ENCODE results near the gene ATAD5.
"Not testable (repeated sequence)": the region's sequence is repeated elsewhere in the genome, so short reads cannot be mapped to it uniquely, and the experiment has no call there.

The ATAD5 gene

GRCh38 chr17:30831663-30832437, at the start of gene ATAD5:
ATAD5 (plus strand) TSS chr17:30831966; CDS start chr17:30832348, 382 bp downstream.
- peak; percentile 83 for DNase-seq

GRCh38 chr17:30782206-30782605, 49.6 kb upstream of the ATAD5 start:
- no peak for DNase-seq

DNA sequence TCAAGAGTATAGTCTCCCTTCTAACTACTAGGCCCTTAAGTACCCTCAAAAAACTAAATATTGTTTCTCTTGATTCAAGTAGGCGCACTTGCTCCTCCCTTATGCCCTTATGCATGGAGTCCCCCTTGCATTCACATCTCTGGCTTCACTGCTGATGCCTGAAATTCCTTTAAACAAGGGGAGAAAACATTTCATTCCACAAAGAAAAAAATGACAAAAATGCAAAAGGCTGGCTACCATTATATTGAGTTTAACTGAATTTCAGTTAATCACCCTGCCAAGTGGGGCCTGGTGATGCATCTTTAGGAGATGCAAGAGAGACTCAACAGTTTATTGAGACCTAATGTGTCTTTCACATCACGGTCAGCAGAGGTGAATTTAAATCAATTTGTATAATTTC, 42.8 kb upstream of the ATAD5 start:
- no peak for DNase-seq

DNA sequence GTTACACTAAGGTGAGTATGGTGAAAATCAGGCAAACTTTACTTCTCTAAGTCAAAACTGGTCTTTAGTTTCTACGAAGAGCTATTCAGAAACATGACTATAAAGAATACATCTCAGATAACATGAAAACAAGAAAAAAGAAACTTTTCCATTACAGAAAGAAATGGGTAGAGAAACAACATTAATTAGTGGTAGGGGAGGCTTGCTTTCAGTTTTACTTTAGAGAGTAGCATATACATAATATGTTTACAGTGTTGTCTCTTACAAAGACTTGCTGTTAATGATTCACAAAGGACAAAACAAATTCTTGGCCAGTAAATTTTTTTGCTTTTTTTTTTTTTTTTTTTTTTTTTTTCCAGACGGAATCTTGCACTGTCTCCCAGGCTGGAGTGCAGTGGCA, 41.5 kb upstream of the ATAD5 start:
- no peak for DNase-seq

- DNase-seq, result no peak
Observed at GRCh38 chr17:30793282-30793977, 38.3 kb upstream of the ATAD5 start.

GRCh38 chr17:30794372-30794771, 37.4 kb upstream of the ATAD5 start:
- DNase-seq, result no peak

DNA sequence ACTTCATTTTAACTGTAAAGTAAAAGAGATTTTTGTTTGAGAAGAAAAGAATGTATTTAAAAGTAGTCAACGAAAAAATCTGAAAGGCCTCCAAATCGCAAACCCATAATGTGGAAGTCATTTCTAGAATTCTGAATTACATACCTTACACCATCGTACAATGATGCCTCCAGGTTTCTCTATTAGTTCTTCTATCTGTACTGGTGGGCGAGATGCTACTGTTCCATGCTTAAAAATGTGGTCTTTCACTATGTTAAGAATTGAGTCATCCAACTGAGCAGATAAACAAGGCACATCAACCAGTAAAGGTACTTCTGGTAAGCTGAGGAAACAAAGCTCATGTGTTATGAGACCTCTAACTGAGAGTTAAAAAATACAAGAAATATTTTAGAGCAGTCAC, 35.8 kb upstream of the ATAD5 start:
- DNase-seq, result no peak

DNA sequence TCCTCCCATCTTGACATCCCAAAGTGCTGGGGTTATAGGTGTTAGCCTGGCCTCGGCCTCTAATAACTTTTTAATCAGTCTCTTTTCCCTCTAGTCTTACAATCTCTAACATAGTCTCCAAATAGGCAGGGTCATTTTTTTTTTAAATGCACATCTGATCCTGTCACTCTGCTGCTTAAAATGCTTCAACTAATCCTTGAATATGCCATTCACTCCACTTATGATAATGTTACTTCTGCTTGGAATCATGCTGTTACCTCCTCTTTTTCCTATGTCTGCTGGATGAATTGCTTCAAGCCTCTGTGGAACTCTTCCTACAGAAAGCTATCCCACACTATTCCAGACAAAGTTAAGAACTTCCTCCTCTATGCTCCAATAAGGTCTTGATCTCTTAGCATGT, 30.1 kb upstream of the ATAD5 start:
- DNase-seq, result no peak

DNA sequence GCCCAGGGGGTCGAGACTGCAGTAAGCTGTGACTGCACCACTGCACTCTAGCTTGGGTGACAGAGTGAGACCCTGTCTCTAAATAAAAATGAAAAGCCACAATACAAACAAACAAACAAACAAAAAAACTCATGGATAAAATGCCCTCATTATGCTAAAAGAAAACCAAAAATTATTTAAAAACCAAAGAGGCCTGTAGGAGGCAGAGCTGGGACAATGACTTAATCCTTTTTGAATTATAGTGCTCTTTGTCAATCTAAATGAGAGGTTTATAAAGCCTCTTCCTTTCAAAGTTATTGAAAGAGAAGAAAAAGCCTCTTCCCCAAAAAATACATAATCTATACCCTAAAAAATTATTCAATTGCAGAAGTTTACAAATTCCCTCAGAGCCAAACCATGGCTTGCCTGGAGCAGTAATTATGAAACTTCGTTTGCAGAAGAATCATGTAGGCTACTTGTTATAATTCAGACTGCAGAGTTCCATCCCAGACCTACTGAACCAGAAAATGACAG, 25.8 kb upstream of the ATAD5 start:
- no peak for DNase-seq

DNA sequence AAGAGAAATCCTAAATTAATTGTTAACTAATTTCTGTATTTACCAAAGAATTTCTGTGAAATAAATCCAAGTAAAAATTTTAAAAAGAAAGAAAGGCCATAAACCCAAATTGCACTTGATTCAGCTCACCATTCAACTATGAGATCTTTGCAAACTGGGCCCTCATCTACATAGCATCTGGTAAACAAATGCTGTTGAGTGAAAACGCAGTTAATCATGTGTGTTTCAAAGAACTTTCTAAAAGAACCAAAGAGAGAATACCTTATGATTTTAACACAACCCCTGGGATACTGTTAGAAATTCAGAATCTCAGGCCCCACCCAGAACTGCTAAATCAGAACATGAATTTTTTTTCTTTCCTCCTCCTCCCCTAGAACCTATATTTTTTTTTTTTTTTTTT, 23.9 kb upstream of the ATAD5 start:
- no peak for DNase-seq

GRCh38 chr17:30808785-30809286, 22.9 kb upstream of the ATAD5 start:
- peak; percentile 63 for DNase-seq

DNA sequence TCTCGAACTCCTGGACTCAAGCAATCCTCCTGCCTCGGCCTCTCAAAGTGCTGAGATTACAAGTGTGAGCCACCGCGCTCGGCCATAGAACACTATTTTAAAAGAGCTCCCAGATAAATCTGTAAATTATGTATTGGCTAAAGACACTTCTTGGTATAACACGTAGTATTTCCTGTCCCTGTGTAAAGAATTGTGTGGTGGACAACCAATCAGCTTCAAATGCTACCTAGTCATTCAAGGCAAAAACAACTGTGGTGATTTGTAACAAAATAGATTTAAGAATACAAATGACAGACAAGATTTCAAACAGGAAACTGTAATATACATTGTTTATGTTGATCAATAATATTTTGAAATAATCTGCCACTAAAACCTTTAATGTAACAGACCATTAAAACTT, 21.9 kb upstream of the ATAD5 start:
- DNase-seq, result no peak

DNA sequence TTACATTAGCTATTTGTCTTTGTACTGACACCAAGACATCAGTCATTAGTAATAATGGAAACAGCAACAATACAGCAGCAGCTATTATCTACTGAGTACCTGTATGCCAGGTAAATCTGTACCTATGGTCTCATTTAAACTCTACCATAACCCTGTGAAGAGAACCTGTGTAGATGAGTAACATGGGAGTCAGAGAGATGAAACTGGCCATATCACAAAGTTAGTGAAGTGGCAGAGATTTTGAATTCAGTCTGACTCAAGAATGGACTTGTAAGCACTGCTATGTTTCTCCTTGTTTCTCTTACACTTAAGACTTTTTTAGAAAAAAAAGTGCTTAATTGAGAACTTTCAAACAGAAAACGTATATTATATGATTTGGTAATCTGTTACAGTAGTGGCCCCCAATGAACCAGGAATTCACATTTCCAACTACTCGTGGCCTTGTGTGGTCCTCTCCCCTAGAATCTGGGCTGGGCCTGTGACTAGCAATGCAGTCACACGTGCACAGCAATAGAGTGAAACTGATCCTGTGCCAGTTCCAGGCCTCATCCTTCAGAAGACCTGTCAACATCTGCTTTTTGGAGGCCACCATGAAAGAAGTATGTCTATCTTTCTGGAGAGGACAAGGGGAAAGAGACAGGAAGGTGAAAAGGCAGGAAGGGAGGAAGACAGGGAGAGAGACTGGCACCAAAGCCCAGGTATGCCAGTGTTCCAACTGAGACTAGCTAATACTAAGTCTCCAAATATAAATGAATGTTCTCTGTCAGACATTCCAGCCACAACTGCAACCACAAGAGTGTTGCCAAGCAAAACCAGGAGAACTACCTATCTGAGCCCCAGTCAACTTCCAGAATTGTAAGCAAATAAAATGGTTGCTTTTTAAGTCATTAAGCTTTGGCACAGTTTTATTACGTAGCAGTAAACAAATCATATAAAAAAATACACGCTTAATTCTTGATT, 19.3 kb upstream of the ATAD5 start:
- no peak for DNase-seq

DNA sequence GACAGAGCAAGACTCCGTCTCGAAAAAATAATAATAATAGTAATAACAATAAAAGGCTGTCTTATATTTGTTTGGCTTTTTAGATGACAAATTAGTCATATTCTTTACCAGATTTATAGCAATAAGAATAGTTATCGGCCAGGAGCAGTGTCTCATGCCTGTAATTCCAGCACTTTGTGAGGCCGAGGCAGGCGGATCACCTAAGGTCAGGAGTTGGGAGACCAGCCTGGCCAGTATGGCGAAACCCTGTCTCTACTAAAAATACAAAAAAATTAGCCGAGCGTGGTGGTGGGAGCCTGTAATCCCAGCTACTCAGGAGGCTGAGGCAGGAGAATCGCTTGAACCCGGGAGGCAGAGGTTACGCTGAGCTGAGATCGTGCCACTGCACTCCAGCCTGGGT, 17.5 kb upstream of the ATAD5 start:
- DNase-seq, result not testable (repeated sequence)

- DNase-seq, result peak; percentile 30
Observed at GRCh38 chr17:30814860-30815259, 16.9 kb upstream of the ATAD5 start.

- no peak for DNase-seq
Observed at GRCh38 chr17:30816165-30816564, 15.6 kb upstream of the ATAD5 start.

DNA sequence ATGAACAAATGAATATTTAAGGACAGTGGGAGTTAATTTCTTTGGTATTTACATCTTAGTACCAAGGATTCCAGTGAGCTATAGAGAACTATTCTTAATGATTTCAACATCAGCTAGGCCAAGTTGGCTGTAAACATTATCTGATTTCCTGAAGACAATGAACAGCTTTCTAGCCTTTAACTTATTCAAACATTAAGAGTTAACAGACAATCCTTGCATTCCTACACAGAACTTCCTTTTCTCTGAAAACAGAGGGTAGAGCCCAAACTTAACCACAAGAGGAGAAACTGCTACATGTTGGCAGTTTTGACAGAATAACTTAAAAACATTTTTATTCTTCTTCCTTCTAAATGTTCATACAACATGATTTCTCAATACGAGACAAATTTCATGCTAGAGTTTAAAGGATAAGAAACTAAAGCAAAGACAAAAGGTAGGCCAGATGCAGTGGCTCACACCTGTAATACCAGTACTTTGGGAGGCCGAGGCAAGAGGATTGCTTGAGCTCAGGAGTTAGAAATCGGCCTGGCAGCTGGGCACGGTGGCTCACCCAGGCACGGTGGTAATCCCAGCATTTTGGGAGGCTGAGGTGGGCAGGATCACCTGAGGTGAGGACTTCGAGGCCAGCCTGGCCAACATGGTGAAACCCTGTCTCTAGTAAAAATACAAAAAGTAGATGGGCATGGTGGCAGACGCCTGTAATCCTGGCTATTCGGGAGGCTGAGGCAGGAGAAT, 11.6 kb upstream of the ATAD5 start:
- no peak for DNase-seq

DNA sequence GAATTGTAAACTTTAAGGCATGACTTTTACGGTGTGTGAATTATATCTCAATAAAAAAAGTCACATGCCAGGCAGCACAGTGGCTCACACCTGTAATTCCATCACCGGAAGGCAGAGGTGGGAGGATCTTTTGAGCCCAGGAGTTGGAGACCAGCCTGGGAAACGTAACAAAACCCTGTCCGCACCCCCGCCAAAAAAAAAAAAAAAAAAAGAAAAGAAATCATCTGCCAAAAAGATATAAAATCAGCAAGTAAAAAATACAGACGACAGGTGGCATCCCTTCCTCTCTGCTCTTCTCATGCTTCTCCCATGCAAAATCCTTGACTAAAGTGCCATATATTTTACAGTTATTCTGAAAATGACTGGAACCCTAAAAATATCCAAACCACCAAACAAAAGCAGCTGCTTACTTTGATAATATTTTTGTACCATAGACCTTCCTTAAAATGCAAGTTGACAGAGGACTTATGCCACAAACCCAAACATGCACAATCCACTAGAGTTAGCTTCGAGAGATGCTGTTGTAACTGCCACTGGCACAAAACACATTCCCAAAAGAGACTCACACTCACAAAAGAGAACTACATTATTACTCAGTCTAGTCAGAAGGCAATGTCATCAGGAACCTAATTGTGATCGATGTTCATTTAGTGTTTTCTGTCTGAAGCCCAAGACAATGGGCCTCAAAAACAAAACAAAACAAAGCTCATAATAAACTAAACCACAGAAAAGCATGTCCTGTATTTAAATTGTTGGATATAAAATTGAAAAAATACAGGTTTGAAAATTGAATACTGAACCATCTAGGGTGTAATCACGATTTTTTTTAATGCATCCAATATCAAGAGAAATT, 9.7 kb upstream of the ATAD5 start:
- DNase-seq, result no peak

DNA sequence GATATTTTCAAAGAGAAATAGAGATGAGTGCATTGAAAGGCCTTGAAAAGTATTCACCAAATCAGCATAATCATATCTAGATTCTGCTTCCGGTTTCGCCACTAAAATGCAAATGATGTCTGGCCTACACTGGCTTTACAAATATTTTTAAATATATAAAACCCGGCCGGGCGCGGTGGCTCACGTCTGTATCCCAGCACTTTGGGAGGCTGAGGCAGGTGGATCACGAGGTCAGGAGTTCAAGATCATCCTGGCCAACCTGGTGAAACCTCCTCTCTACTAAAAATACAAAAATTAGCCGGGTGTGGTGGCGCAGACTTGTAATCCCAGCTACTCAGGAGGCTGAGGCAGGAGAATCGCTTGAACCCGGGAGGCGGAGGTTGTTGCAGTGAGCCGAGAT, 8.8 kb upstream of the ATAD5 start:
- DNase-seq, result not testable (repeated sequence)

GRCh38 chr17:30823421-30823820, 8.3 kb upstream of the ATAD5 start:
- no peak for DNase-seq

DNA sequence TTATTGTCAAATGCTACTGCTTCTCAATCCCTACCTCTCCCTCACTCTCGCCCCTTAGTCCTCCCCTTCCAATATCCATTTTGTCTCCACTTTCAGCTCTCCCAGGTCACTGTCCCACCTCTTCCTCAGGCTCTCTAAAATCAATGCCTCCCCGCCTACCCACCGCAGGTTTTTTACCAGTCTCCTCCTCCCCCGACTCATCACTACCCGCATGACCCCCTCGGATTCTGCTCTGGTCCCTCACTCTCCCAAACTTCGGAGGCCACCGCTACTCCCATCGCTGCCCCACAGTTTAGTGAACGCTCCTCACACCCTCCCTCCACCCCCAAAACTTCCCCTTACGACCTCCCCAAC, 7.8 kb upstream of the ATAD5 start:
- DNase-seq, result peak; percentile 39
